NCI-H2196 treated with DMSO at 0.1 percent for 48 hours (cell line): ENCODE measurements around the gene GAB4.
"Not testable (repeated sequence)": the region's sequence is repeated elsewhere in the genome, so short reads cannot be mapped to it uniquely, and the experiment has no call there.

Experiments used
- DNase-seq: peaks from one replicate; lab custom pipeline; 2025; ENCODE audit not compliant: unreplicated experiment; lab: John Stamatoyannopoulos, UW

Gene GAB4

GRCh38 chr22:17007852-17008731, at the start of gene GAB4:
GAB4 (minus strand) TSS chr22:17008222; CDS start chr22:17008114, 108 bp downstream.
- no peak for DNase-seq

- DNase-seq, result no peak
Measured at GRCh38 chr22:17056807-17057206, 48.8 kb upstream of the GAB4 start.

- no peak for DNase-seq
Measured at GRCh38 chr22:17056058-17056457, 48.0 kb upstream of the GAB4 start.

- DNase-seq, result no peak
Measured at GRCh38 chr22:17047656-17048055, 39.6 kb upstream of the GAB4 start.

- no peak for DNase-seq
Measured at GRCh38 chr22:17046566-17047348, 38.7 kb upstream of the GAB4 start.

- no peak for DNase-seq
Measured at GRCh38 chr22:17043521-17043920, 35.5 kb upstream of the GAB4 start.

GRCh38 chr22:17036842-17037711, 29.1 kb upstream of the GAB4 start:
- not testable (repeated sequence) for DNase-seq

GRCh38 chr22:17035976-17036841, 28.2 kb upstream of the GAB4 start:
- DNase-seq, result not testable (repeated sequence)

GRCh38 chr22:17035246-17035645, 27.2 kb upstream of the GAB4 start:
- DNase-seq, result peak; percentile 70

GRCh38 chr22:17034532-17034931, 26.5 kb upstream of the GAB4 start:
- DNase-seq, result not testable (repeated sequence)

- not testable (repeated sequence) for DNase-seq
Measured at GRCh38 chr22:17032277-17032676, 24.3 kb upstream of the GAB4 start.

GRCh38 chr22:17024380-17024779, 16.4 kb upstream of the GAB4 start:
- DNase-seq, result not testable (repeated sequence)

GRCh38 chr22:17015552-17015951, 7.5 kb upstream of the GAB4 start:
- DNase-seq, result not testable (repeated sequence)

- DNase-seq, result not testable (repeated sequence)
Measured at GRCh38 chr22:17014101-17014440, 6.0 kb upstream of the GAB4 start.

- DNase-seq, result no peak
Measured at GRCh38 chr22:17013396-17014100, 5.5 kb upstream of the GAB4 start.

- DNase-seq, result no peak
Measured at GRCh38 chr22:17012267-17012666, 4.2 kb upstream of the GAB4 start.

GRCh38 chr22:17009640-17010291, 1.7 kb upstream of the GAB4 start:
- no peak for DNase-seq

- no peak for DNase-seq
Measured at GRCh38 chr22:17007257-17007656, 765 bp downstream of the GAB4 start.

GRCh38 chr22:16989915-16990314, 18.1 kb downstream of the GAB4 start:
- DNase-seq, result no peak
